Stimulated activated CD8-positive, alpha-beta memory T cell treated with anti-CD3 and anti-CD28 coated beads, Interleukin-4, amount 100 ng/mL, for 1 hour (primary cell): ENCODE results near the gene CDH15.

Experiments used
- DNase-seq, 2 donors: peaks; one replicate each; pipeline ENCODE4 v3.0.0-alpha.2; 2020; ENCODE audit warnings: low read depth in 2 of 2, low spot score in 1 of 2

Gene CDH15

DNA sequence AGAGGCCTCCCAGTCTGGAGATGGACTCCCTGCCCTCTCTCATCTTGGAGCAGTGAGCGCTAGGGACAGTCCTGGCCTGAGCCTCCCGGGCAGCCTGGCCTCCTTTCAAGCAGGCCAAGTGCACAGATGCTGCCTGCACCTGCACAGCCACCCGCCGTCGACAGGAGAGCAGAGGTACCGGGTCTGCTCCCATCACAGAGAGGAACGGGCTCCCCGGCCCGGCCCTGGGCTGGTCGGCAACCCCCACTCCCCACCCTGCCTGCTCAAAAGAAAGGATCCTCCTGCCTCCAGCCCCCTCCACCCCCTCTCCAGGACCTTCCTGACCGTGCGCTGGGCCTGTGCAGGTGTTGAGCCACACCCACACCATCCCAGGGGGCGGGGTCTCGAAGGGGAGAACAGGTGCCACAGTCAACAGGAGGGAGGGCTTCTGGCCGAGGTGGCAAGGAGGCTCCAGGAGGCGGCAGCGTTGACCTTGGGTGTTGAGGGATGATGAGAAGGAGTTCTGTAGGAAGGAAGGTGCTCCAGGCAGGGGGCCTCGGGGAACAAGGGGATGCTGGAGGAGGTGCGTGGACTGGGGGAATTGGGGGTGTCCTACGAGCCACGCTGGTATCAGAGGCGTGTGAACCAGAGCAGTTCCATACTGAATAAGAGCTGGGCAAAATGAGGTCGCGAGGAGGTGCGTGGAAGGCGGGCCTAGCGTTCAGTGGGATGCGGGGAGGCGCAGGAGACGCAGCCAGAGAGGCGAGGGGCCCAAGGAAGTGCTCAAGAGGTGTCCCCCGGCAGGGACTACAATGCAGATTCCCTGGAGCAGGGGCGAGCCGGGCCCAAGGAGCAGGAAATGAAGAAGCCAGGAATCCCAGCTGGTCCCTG is 967 bp upstream of the CDH15 start:
- DNase-seq, result no peak

GRCh38 chr16:89172171-89172527 is 601 bp downstream of the CDH15 start:
- DNase-seq, result no peak

GRCh38 chr16:89172528-89173173 is 1.1 kb downstream of the CDH15 start:
- no peak for DNase-seq

DNA sequence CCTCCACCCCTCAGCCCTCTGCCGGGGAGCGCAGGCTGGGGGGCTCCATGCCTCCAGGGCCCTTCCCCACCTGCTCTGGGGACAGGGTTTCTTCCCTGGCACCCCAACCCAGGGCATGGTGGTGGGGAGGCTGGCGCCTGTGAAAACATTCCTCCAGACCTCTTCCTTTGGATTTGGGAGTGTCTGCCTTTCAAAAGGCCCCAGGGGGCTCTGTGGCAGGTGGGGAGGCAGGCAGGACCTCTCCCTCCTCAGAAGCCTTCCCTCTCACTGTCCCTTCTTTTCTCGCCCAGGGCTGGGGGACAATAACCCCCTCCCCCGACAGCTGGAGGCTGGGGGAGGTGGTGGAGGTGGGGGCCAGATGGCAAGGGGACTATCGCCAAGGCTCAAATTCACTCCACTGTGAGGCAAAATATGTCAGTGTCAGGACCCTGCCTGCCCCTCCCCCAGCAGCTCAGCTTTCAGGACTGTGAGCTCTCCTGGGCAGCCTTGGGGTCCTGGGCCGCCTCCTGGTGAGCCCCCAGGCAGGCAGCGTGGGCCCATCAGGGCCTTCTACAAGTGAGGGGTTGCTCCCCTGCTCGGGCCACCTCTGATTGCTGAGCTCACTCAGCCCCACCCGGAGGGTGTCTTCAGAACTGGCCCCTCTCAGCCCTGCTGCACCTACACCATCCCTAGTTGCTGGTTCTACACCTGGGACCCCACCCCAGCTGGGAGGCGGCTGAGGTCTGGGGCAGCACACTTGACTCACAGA is 1.8 kb downstream of the CDH15 start:
- no peak for DNase-seq

- DNase-seq, result no peak
These were observed 2.7 kb downstream of the CDH15 start for GRCh38 chr16:89174055-89174827.

GRCh38 chr16:89174877-89175276 is 3.3 kb downstream of the CDH15 start:
- no peak for DNase-seq

DNA sequence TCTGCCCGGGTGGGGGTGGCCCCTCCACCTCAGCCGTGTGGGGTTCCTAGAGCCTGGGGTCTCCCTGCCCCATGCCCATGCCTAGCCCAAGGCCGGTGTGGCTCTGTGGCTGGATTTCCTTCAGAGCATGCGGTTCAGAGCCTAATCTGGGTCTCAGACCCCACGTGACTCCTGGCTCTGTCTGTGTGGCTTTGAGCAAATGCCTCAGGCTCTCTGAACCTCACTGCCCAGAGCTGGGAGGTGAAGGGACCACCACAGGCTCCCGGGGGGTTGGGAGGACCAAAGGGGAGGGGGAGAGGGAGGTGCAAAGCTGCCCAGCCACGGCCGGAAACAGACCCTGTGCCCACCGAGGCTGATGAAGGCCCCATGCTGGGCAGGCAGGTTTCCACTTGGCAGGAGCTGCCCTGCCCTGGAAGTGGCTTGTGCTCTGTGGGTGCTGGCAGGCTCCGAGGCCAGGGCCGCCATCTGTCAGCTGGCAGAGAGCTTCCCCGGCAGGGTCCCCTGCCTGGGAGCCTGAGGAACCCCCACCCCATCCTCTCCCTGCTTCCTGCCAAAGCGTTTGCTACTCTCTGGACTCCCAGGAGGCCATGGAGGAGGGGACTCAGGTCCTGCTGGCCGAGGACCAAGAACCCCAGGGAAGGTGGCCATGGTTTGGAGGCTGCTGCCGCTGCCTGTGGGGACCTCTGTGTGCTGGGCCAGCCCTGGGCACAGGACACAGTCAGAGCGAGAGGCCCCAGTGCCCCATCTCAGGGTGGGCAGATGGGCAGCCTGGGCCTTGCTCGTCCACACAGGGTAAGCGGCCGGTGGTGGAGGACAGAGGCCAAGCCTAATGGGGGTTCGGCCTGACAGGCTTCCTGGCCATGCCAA is 4.0 kb downstream of the CDH15 start:
- DNase-seq, result no peak

DNA sequence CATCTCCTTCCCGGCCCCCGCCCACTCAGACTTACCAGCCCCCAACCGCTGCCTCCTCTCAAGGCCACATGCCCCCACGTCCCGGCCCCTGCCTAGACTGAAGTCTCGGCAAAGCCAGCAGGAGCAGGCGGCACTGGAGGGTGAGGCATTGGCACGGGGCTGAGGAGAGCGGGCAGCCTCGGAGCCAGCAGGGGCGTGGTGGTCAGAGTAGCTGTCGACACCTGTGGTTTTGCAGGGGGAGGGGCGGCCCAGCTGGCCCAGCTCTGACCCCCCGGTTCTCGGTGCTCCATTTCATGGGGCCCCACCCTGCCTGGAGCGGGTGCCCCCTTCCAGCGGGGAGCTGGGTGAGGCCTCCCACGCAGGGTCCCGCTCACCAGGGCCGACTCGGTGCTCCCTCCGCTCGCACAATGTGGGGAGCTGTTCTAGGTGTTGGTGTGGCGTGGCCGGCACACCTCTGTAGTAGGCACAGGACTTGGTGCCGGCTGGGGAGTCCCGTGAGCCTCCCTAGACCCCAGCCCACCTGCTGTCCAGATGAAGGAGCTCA is 4.7 kb downstream of the CDH15 start:
- DNase-seq, result no peak

GRCh38 chr16:89176717-89177116 is 5.2 kb downstream of the CDH15 start:
- DNase-seq, result no peak

- no peak for DNase-seq
These were observed 6.0 kb downstream of the CDH15 start for GRCh38 chr16:89177501-89177900.

DNA sequence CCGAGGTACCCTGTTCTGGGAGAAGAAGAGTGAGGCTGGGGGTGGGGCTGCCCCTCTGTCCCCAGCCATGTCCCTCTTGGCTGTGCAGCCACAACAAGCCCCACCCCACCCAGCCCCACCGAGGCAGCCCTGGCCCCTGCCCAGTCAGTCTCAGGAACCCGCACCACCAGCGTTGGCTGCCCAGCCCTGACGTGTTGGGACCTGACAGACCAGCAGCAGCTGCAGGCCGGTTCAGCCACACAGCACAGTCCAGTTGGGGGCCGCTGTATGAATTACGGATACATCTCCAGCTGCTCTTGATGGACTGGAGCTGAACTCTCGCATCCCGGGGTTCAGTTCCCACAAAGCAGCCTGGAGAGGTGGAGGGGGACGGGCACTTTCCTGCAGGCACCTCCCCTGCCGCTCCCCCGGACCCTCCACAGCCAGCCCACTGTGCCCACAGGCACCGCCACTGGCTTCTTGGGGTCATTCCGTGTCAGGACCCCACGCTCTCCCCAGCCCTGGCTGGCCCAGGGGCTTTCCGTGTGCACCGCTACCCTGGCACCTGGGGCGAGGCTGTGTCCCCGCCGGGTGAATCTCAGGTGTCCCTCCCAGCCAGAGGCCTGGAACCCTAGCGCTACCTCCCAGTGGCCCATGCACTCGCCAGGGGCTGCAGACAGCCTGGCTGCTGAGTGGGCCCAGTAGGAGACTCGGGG is 7.1 kb downstream of the CDH15 start:
- DNase-seq, result no peak

DNA sequence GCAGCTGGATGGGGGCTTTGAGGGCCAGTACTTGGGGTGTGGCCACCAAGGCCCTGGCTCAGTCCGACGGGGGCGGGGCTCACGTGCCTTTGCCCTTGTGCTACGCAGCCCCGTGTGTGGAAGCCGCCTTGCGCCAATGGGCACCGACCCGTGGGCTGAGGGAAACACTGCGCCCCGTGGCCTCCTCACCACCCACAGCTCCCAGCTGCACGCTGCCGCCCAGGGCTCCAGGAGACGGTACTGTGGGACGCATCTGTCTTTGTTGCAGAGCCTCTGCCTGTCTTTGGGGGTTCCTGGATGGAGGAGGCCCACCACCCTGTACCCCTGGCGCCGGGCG is 7.6 kb downstream of the CDH15 start:
- DNase-seq, result no peak

- DNase-seq, result no peak
These were observed 8.2 kb downstream of the CDH15 start for GRCh38 chr16:89179656-89180315.

- no peak for DNase-seq
These were observed 11.9 kb downstream of the CDH15 start for GRCh38 chr16:89183463-89183862.

GRCh38 chr16:89183975-89184676 is 12.6 kb downstream of the CDH15 start:
- DNase-seq, result no peak

- DNase-seq, result no peak
These were observed 13.1 kb downstream of the CDH15 start for GRCh38 chr16:89184677-89184932.

DNA sequence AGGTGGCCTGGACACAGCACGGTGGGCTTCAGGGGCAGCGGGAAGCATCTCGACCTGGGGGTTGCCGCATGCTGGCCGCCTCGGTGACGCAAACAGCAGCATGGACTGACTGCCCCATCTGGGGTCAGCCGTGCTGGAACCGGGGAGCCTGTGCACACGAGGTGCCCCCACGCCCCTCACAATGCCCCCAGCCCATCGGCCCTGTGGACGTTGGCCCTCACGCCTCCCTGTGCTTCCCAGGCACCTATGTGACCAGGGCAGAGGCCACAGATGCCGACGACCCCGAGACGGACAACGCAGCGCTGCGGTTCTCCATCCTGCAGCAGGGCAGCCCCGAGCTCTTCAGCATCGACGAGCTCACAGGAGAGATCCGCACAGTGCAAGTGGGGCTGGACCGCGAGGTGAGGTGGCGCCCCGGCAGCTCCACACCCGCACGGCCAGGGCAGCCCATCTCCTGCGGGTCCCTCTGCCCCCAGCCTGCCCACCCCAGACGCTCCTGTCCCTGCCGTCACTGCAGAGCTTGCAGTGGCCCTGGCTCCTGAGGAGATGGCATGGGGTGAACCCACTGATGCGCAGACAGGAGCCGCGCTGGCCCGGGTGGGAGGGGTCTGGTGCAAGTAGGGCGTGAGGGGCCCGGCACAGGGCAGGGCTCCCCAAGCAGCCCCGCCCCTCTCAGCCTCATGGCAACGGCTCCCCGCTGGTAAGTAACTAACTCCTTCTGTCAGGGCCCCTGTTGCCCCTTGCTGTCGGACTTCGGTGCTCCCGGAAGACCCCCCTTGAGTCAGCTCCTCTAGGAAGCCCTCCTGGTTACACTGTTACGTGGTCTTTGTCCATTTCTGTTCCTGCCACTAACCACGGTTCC is 13.6 kb downstream of the CDH15 start:
- DNase-seq, result no peak
